Measurements from ENCODE around the gene TRUB2. TPM values are rescaled to one million over a fixed set of nuclear protein-coding genes. Genes with fewer than 3 reads are reported as not detected.

The TRUB2 gene, protein sequence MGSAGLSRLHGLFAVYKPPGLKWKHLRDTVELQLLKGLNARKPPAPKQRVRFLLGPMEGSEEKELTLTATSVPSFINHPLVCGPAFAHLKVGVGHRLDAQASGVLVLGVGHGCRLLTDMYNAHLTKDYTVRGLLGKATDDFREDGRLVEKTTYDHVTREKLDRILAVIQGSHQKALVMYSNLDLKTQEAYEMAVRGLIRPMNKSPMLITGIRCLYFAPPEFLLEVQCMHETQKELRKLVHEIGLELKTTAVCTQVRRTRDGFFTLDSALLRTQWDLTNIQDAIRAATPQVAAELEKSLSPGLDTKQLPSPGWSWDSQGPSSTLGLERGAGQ
- 9.7 and 16.6 TPM in 2 replicates for total RNA-seq

DNA sequence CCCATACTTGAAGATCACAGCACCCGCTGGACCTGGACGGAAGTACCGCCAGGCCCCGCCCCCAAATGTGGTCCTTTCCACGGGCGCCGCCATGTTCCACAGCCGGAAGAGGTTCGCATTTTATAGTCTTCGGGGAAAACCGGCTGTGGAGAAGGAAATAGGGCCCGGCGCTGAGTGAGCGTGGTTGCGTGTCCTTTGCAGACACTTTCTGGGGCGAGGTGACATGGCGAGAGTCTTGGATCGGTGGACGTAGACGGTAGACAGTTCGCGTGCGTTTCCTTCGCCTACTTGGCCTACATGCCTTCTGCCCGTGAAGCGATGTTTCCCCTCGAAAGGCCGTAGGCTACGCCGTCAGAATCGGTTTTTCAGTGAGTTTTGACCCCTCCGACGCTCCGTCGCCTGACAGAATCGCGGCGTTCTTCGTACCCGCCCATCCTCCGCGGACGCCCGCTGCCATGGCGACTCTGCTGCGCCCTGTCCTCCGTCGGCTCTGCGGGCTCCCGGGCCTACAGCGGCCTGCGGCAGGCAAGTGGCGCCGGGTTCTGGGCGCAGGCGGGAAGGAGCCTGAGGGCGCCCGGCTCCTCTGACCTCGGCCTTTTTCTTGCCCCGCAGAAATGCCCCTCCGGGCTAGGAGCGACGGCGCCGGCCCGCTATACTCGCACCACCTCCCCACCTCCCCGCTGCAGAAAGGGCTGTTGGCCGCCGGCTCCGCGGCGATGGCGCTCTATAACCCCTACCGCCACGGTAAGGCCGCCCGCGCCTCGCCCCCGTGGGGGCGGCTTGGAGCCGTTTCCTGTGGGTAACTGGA lies at the start of gene TRUB2, which contains the start of gene COQ4:
Gene TRUB2 (minus strand): TSS at position 44 of the 808 bp plus-strand sequence. CDS start 39 bp downstream, at position 5.
Gene COQ4 (plus strand): TSS at position 436 of the 808 bp plus-strand sequence. CDS start 20 bp downstream, at position 456.

DNA sequence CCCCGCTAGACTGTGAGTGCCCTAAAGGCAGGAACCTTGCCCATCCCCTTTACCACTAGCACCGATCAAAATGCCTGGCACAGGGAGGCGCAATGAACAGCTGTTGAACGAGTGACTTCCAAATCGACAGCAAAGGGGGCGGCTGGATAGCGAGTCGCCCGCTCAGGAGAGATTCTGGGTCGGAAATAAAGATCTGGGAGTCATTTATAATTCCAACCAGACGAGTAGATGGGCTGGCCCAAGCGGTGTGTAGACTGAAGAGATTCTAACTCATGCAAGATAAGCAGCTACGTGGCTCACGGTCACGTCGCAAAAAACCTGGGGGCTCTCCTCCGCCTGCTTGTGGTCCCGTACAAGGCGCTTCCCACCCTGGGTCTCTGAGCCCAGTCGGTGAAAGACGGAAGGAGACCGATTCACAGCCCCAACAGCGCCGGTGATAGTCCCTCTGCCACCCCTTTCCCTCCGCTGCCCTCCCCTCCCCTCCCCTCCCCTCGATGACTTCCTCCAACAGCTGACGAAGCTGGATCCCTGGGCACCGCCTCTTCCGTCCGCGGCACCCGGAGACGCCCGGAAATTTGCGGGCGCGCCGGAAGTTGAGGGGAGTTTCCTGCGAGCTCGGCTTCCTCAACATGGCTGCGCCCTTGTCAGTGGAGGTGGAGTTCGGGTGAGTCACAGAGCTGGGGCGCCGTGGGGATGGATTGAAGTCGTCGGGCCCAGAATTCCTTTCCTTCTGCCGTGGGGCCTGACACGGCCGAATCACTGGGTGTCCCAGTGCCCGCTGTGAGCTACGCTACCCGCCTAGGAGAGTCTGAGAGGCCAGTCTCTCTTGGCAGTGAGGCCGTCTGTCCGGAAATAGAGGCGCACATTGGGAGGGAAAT lies 48.7 kb upstream of the TRUB2 start, which contains the start of gene URM1:
Gene URM1 (plus strand): TSS at position 623 of the 878 bp plus-strand sequence. CDS start 7 bp downstream, at position 630.

DNA sequence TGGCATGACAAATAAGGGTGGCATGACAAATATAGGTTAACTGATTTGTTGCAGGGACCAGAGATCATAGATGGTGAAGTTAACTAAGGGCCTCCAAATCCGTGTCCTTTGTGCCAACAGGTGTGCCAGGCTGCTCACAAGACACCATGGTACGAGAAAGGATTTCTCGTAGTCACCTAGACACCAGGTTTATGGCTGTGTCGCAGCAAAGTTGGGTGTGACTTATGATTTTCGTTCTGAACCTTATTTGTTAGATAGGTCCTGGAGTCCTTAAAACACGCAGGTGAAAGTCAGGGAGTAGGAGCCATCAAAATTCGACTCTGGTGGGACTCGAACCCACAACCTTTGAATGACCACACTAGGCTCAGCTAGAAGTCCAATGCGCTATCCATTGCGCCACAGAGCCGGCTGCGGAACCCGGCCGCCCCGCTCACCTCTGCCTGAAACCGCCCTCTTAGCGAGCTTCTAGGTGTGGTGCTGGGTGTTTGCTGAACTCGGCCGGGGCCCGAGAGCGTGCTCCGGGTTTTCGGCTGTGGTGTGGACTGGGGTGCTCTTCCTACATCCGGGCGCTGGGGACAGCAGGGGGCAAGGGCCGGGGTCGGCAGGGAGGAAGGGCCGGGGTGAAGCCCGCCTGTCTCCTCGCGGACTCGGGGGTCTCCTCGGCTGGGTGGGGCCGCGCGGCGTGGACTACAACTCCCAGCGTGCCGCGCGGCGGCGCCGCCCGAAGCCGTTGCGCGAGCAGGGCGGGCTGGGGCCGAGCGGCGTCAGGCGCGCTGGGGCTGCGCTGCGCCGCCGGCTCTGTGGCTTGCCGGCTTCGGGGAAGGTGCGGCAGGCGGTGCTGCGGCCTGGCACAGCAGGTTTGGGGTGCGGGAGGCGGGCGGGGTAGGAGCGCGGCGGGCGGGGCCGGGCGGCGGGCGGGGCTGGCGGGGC lies 17.8 kb upstream of the TRUB2 start, which contains the start of gene SLC27A4:
Gene SLC27A4 (plus strand): TSS at position 767 of the 930 bp plus-strand sequence. CDS start 2,606 bp downstream, outside the sequence.

DNA sequence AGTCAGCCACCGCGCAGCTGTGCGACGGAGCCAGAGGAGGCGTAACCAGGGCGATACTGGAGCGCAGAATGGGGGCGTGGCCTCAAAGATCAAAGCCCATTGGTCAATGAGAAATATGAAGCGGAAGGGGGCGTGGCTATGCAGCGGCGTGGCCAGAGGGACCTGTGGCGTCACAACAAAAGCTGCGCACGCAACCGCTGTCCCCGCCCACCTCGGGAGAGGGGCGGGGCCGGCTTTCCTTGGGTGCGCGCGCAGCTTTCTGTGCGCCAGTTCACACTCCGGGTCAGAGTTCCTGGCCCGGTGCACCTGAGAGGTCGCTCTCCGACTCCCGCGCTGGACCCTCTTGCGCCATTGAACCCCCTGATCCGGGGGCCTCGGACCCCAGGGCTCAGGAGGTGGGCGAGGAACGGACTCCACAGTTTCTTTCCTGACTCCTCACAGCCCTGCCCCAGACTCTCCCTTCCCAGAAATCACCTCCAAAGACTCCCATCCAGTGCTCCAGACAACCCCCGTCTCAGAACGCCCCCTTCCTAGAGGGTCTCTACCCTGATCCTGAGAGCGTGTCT lies 46.2 kb downstream of the TRUB2 start, which contains the start of gene SWI5:
Gene SWI5 (plus strand): TSS at position 269 of the 566 bp plus-strand sequence.

DNA sequence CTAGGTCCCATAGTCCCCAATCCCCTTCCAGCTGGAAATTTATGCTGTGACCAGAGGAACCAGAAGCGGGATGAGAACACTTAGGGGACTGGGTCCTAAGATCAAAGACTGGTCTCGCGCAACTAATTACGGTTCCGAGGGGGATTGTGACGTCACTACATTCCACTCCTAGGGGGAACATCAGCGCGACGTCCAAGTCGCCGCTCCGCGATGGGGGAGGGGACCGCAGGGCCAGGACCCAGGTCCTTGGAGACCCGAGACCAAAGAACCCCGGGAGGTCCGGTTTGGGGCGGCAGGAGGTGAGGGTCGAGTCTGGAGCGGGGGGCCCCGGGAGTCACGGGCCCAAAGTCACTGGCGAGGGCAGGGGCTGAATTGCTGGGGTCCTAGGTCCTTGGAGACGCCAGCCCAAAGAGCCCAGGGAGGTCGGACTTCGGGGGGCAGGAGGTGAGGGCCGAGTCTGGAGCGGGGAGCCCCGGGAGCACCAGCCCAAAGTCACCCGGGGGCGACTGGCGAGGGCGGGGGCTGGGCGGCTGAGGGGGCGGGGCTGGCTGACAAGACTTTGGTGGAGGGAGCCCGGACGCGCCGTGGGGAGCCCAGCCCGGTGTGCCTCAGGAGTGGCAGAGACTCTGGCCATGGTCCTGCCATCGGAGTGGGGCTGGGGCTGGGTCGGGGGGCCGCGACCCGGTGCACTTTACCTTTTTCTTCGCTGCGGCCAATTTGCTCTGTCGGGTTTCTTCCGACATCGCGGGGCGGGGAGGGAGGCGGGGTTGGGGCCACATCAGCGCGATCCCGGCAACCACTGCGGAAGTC lies 46.8 kb downstream of the TRUB2 start, which contains the start of gene GOLGA2:
Gene GOLGA2 (minus strand): TSS at position 810 of the 810 bp plus-strand sequence. CDS start 31 bp downstream, at position 779.

Other genes starting within 250 kb of the TRUB2 start
- gene PTGES2, start 194.7 kb downstream of the TRUB2 start, total RNA-seq = 55.7 and 63.9 TPM in 2 replicates
- 0.23 TPM in 1 of 2 replicates, not detected in the other for gene LCN2, start 173.0 kb downstream of the TRUB2 start, total RNA-seq
- 251 and 261 TPM in 2 replicates for gene BBLN, start 162.2 kb downstream of the TRUB2 start, total RNA-seq
- 52.7 and 77.5 TPM in 2 replicates for gene CIZ1, start 130.9 kb downstream of the TRUB2 start, total RNA-seq
- 14.8 and 15.2 TPM in 2 replicates for gene DNM1, start 119.1 kb downstream of the TRUB2 start, total RNA-seq
- gene GOLGA2, start 46.4 kb downstream of the TRUB2 start, total RNA-seq = 95.8 and 97.2 TPM in 2 replicates
- 40.8 and 53.2 TPM in 2 replicates for gene SWI5, start 46.2 kb downstream of the TRUB2 start, total RNA-seq
- 28.8 and 32.3 TPM in 2 replicates for gene COQ4, start 392 bp upstream of the TRUB2 start, total RNA-seq
- 11.5 and 20.7 TPM in 2 replicates for gene SLC27A4, start 18.1 kb upstream of the TRUB2 start, total RNA-seq
- 27.2 and 33.0 TPM in 2 replicates for gene URM1, start 48.9 kb upstream of the TRUB2 start, total RNA-seq
- 128 and 233 TPM in 2 replicates for gene CERCAM, start 98.4 kb upstream of the TRUB2 start, total RNA-seq
- 19.8 and 20.8 TPM in 2 replicates for gene ODF2, start 133.6 kb upstream of the TRUB2 start, total RNA-seq
- gene GLE1, start 182.3 kb upstream of the TRUB2 start, total RNA-seq = 18.6 and 22.9 TPM in 2 replicates
- 185 and 358 TPM in 2 replicates for gene SPTAN1, start 230.1 kb upstream of the TRUB2 start, total RNA-seq